GM19035 (cell line): ENCODE data around the gene DHRS3.

ENCODE experiments used
- ATAC-seq: cut with Tn5 transposase; IDR thresholded peaks from one replicate; pipeline ENCODE4 v1.9.1; 2021; ENCODE audit not compliant: unreplicated experiment

Gene DHRS3

DNA sequence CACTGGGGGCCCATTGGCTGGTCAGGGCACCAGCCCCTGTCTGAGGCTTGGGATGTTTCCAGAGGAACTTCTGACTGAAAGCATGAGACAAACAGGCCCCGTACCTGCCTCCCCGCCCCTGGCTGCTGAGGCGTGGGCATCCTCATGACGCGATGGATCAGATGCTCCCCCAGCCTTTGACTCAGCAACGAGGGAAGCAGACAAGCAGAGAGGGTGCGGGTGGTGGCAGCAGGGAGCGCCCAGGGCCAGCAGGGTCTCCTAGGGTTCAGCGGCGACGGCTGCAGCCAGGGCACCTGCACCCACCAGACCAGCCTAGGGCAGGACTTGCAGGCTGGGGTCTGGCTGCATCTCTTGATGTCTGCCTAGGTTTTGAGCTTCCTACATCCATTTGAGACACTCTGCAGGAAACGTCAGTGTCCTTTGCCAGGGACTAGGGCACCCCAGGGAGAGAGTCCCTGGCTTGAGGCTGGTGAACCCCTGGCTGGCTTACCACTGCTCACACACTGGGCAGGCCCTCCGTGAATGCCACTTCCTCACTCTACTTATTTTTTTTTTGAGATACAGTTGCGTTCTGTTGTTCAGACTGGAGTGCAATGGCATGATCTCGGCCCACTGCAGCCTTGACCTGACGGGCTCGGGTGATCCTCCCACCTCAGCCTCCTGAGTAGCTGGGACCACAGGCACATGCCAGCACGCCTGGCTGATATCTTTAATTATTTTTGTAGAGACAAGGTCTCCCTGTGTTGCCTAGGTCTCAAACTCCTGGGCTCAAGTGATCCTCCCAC lies 63.3 kb downstream of the DHRS3 start:
- no peak for ATAC-seq

- no peak for ATAC-seq
Observed at GRCh38 chr1:12553963-12554362, 64.0 kb downstream of the DHRS3 start.

GRCh38 chr1:12552951-12553921 lies 64.8 kb downstream of the DHRS3 start:
- no peak for ATAC-seq

- ATAC-seq = no peak
Observed at GRCh38 chr1:12552111-12552888, 65.7 kb downstream of the DHRS3 start.

DNA sequence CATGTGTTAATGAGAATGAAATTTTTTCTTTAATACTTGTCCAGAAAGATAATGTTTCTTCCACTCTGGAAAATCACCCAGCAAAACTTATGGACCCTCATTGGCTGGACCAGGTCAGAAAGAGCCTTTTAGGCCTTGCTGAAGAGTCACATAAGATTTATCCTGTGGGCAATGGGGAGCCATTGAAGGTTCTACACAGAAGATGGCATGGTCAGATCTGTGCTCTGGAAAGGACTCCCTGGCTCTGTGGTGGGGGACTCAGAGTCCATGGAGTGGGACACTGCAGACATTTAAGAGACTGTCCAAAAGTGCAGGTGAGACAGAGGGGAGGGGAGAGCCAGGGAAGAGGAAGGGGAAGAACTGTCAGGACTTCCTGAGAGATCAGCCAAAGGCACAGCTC lies 66.4 kb downstream of the DHRS3 start:
- no peak for ATAC-seq

DNA sequence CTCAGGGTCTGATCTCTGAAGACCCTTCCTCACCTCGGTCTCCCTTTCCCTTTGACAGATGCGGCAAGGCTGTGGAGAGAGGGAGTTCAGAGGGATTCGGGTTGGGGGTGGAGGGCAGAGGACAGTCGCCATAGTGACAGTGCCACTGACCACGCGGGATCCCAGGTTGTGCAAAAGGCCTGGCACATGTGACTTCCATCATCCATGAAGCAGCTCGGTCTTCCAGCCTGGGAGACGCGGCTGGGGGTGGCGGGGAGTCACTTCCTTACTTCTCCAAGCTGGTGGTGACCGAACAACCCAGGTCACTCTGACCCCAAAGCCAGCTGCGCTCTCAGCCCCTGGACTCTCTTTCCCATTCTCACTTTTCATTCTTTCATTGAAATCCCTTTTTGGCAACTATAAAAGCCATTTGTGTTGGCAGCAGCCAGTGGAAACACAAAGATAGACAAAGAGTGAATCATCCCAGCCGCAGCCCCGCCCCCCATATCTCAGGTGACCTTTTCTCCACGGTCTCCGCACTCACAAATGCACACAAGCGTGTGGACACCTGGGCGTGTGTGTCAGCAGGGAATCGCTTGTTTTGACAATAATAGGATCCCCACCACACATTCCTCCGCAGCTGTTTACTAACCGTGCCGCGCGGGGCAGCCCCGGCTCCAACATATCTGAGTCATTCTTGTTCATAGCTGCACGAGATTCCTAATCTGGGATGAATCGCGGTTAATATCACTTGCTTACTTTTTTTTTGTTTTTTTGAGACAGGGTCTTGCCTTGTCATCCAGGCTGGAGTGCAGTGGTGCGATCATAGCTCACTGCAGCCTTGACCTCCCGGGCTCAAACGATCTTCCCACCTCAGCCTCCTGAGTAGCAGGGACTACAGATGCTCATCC lies 68.3 kb downstream of the DHRS3 start:
- ATAC-seq = no peak

- ATAC-seq = no peak
Observed at GRCh38 chr1:12548973-12549459, 69.0 kb downstream of the DHRS3 start.

DNA sequence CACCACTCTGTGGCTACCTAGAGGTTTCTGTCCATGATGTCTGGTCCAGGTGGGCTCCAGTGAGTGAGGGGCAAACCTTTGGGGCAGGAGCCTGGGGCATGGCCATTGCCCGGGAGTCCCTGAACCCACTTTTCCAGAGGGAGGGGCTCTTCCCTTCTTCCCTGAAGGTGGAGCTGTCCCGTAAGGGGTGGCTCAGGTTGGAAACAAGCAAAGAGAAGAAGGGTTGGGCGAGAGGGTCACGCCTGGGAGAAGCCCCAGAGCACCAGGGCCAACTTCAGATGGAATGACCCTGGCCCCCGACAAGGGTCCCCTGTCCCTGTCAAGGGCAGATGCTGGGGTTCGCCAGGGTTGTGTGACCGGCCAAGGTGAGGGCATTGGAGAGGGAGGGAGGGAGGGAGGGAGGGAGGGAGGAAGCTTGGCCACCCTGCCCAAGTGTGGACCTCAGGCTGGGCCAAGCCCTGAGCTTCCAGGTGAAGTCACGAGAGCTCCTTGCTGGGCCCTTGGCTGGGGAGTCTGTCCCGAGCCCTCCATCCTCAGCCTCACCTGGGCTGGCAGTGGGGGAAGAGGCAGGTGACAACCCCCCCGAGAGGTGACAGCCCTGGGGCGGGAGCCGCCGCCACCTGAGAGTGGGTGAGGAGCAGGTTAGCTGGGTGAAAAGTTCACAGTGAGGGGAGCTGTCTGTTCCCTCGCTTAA lies 69.6 kb downstream of the DHRS3 start:
- ATAC-seq = no peak

DNA sequence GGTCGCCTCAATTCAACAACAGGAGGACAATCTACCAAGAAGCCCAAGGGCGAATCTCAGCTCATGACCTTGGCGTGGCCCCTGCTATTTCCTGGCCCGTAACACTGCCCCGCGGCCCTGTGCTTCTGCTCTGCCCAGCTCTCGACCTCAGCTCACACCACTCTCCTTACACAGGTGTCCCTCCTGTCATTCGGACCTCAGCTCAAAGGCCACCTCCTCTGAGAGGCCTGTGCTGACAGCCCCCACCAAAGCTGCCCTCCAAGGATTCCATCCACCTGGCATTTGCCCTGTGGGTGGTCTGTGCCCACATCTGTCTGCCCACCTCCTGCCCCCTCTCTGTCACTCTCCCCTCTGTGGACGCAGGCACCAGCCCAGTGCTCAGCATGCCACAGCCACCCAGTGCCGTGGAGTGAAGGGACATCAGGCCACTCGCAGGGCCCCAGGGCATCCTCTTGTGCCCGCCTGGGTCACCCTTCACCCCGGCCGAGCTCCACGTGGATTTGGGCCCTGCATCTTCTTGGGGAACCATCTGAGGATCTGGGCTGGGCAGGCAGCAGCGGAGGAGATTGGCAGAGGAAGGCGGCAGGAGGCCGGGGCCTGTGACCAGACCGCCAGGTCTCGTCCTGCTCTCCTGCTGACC lies 70.3 kb downstream of the DHRS3 start:
- ATAC-seq = no peak

DNA sequence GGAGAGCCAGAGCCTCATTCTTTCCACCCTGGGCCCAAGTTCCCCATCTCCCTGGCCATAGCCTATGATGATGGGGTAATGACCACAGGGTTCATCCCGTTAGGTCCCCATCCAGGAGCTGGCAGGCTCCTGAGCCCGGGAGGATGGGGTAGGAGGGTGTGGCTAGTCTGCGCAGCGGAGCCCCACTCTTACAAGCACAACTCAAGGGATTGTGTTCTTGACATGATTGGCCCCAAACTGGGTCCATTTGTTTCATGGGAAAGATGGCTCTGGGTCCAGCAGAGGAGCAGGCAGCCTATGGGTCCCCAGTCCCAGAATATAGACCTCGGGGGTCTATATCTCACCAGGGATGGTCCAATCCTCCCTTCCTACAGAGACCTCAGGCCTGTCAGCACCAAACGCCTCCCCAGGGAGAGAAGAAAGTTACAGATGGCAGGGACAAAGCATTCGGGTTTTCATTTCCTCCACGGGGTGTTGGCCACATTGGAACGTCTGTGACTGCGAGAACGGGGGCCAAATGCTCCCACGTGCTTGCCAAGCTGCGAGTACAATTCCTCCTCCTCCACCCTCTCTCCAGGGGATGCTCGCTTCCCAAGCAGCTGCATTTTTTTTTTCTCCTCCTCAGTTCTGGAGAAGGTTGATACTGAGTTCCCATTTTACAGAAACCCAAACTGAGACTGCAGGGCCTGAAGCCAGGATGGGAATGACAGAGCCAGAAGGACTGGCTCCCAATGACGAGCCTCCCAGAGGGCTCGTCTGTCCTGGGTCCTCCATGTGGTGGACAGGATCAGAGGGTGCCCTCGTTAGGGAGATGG lies 71.0 kb downstream of the DHRS3 start:
- no peak for ATAC-seq

DNA sequence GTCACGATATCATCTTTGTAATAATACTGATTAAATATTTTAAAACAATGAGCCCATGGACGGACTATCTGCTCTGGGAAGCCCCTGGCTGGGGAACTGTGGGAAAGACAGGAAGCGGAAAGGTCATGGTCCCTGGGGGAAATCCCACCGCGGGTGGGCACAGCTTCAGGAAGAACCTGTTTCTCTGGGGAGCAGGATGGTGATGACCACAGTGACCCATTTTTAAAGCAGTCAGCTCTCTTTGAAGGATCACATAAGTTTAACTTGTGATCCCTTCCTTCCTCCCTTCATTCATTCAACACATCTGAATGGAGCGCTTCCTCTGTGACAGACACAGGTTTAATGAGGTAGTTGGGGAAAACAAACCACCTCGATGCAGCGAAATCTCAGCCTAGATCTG lies 73.0 kb downstream of the DHRS3 start:
- ATAC-seq = no peak

DNA sequence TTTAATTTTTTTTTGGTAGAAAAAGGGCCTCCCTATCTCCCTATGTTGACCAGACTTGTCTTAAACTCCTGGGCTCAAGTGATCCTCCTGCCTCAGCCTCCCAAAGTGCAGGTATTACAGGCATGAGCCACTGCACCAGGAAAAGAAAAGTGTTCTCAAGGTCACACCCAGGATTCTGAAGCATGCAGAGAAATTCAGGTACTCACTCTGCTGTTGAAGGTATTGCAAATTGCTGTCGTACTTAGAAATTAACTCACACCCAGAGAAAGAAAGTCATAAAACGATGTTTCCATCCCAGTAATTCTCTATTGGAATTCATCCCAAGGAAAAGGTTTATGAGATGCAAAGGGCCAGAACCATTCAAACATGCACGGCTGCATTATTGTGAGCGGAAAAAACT lies 73.7 kb downstream of the DHRS3 start:
- no peak for ATAC-seq

DNA sequence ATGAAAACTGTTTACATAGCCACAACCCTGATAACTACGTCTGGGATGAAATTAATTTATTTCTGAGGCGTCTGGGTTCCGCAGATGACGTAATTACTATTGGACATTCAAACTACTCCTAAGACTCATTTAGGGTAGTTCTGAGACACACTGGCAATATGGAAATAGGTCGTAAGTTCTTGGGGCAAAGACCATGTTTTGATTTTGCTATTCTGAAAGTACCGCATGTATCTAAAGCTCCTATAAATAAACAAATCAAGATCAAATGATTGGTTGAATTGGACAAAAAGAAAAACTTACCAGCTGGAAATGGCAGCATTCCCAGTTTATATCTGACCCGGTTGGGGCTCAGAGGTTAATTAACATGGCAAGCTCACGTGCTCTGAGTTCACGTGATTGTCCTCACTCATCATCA lies 74.3 kb downstream of the DHRS3 start:
- no peak for ATAC-seq

DNA sequence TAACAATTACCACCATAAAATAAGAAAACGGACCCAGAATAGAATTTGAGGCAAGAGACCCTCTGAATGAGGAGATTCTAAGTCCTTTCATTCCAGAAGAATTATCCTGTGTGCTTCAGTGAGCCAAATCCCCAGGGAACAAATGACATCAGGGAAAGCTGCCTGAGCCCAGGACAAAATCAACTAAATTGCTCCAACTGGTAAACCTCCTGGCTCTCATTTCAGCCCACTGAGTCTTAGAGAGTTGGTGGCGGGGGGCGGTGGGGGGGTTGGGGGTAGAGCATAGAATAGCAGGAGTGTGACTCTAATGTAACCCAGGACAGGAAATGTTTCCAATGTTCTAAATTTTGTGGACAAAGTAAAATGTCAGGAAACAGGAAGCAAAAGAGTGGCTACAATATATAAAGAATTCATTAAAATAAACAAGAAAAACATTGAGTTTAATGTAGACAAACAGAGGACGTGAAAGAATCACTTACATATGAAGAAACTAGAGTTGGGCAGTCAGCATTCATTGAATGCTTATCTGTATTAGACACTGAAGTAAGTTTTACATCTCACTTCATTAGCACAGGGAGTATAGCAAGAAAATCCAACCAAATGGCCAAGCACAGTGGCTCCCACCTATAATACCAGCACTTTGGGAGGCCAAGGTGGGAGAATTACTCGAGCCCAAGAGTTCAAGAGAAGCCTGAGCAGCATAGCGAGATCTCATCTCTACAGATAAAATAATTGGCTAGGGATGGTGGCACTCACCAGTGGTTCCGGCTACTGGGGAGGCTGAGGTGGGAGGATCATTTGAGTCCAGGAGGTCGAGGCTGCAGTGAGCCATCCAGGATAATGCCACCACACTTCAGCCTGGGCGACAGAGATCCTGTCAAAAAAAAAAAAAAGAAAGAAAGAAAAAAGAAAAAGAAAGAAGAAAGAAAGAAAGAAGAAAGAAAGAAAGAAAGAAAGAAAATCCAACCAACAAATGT lies 75.1 kb downstream of the DHRS3 start:
- no peak for ATAC-seq

DNA sequence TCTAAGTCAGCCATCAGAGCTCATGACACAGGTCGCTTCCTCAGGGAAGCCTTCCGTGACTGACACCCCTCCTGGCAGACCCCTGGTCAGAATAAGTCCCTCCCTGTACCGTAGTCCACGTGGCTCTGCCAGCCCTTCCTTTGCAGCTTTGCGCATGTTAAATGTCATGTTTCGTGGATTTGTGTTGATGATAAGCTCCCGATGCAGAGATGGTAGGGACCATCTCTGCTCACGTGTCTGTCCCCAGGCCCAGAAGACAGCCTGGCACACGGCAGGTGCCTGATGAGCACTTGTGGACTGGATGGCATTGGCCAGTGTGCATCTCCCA lies 75.9 kb downstream of the DHRS3 start:
- no peak for ATAC-seq

DNA sequence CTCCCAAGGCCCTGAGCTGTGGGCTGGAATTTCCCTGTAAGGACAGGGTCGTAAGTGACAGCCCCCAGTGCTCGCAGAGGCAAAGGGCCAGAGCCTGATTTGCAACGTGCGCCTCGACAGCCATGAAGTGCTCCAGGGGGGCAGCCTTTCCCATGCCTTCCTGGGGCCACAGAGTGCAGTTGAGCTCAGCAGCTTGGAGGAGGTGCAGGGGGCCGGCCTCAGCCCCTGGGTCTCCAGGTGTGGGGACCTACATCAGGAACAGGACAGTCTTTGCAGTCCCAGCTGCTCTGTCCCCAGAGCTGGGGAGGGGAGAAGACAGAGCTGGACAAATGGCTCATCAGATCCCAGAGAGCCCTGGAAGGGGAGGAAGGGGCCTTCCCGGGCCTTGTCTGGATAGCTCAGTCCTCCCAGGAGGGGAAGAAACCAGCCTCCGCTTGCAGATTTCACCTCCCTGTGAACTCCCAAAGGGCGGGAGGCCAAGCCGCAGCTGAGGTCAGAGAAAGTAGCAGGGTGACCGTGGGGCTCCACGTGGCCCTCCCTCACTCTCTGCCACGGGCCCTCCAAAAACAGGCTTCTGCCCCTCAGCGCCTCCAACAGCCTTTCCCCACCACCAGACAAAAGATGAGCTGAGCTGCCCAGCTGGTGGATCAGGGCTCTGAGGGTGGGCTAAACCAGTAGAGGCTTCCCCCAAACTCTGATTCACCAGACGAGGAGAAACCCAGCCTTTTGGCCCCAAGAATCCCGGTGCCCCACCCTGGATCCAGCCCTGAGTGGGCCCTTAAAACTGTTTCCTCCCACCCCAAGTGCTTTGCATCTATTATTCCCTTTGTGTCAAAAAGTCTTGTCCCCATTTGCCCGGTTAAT lies 76.5 kb downstream of the DHRS3 start:
- no peak for ATAC-seq
